GM19324 (cell line): ENCODE measurements around the gene TMEM187.

ENCODE experiments used
- ATAC-seq: cut with Tn5 transposase; IDR thresholded peaks from one replicate; pipeline ENCODE4 v1.9.1; 2021; ENCODE audit warnings: mild to moderate bottlenecking, moderate library complexity; ENCODE audit not compliant: unreplicated experiment, low FRiP score

TMEM187 gene, protein sequence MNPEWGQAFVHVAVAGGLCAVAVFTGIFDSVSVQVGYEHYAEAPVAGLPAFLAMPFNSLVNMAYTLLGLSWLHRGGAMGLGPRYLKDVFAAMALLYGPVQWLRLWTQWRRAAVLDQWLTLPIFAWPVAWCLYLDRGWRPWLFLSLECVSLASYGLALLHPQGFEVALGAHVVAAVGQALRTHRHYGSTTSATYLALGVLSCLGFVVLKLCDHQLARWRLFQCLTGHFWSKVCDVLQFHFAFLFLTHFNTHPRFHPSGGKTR

DNA sequence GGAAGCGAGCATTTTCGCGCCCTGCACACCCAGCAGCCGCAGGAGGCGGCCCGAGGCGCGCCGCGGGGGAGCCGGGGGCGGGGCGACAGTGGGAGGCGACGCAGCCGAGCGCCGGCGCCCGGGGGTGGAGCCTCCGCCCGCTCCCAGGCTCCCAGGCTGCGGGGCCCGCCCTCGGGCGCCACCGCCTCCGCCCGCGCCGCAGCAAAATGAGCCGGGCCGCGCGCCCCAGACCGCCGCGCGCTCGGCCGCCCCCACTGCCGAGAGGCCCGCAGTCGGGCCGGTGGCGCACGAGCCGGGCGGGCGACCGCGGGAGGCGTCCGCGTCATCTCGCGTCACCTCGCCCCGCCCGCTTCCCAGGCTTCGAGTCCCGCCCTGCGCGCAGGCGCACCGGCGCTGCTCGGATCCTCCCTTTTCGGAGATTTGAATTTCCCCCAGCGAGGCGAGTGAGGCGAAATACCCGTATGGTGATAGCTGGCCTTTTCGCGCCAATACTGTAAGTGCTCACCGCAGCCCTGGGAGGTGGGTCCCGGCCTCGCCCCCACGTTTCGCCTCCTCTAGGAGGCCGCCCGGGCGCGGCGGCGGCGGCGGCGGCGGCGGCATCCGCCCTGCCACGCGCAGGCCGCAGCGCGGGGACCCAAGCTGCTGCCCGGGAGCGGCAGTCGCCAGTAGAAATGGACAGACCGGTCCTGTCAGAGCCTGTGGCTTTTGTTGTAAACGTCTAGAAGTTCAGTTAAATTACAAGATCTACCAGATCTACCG lies at the start of gene TMEM187:
TSS of gene TMEM187 (plus strand) at position 387 of the 759 bp plus-strand sequence. CDS start 9,309 bp downstream, outside the sequence.
- ATAC-seq = peak; percentile 69

- ATAC-seq = no peak
Observed at GRCh38 chrX:153922932-153923857, 49.4 kb upstream of the TMEM187 start.

- ATAC-seq = no peak
Observed at GRCh38 chrX:153924149-153924861, 48.2 kb upstream of the TMEM187 start.

DNA sequence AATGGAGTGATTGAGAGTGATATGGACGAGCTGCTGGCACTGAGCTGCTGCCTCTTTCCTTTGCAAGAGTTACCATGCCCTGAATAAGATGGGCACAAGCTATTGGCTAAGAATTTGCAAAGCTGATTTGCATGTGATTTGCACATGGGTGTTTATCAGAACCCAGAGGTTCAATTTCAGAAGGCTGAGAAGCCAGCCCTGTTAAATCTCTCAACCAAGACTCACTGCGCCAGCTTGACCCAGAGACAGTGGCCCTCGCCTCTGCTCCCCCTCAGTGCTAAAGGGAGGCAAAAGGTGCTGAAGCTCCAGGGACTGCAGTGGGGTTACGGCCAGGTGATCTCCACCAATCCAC lies 47.2 kb upstream of the TMEM187 start:
- no peak for ATAC-seq

- ATAC-seq = no peak
Observed at GRCh38 chrX:153925739-153926551, 46.6 kb upstream of the TMEM187 start, which contains the start of gene ARHGAP4. Gene ARHGAP4 (minus strand): TSS chrX:153926264. CDS start chrX:153926202, 62 bp downstream.

DNA sequence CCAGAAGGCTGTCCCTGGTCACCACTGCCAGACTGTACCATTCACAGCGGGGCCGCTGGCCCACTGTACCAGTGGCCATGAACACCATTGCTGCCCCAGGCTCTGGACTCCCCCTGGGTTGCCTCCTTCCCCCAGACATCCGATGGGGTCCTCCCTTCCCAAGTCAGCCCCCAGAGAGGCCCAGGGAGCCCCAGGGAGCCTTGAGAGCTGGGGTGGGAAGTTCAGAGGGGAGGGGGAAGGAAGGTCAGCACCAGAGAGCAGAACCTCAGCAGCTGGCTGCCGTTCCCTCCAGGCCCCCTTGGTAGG lies 46.0 kb upstream of the TMEM187 start:
- ATAC-seq = no peak

DNA sequence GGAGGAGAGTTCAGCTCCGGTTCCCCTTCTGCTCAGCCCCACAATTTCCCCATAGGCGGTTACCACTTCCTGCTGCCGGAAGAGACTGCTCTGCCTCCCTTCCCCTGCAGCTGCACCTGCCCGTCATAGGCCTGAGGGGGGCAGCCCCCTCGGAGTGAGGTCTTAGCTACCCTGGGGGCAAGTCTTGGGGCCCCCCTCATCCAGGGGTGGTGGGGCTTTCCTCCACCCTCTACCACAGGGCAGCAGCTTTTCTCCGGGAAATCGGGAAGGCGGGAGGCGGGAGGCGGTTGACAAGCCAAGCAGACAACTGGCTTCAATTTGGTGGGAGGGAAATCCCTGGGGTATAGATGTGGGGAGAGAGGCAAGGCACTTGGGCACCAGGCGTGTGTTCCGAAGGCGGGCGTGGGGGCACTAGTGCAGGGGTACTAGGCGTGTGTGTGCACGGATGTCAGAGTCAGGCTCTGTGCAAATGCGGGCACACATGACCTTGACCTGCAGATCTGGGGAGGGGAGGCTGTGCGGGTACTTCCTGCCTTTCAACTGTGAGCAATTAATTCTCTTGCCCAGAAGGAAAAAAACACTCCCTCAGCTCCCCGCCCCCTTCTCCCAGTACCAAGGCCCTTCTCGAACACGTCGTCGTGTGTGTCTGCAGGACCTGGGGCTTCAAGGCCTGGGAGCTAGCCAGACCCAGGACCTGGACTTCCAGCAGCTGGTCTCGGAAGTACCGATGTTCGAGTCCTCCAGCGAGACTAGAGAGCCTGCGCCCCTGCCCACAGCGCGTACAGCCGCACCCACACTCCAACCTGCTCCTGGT lies 45.5 kb upstream of the TMEM187 start:
- ATAC-seq = peak; percentile 30

GRCh38 chrX:153927672-153927921 lies 45.0 kb upstream of the TMEM187 start:
- ATAC-seq = no peak

GRCh38 chrX:153927922-153928760 lies 44.4 kb upstream of the TMEM187 start:
- ATAC-seq = peak; percentile 90

DNA sequence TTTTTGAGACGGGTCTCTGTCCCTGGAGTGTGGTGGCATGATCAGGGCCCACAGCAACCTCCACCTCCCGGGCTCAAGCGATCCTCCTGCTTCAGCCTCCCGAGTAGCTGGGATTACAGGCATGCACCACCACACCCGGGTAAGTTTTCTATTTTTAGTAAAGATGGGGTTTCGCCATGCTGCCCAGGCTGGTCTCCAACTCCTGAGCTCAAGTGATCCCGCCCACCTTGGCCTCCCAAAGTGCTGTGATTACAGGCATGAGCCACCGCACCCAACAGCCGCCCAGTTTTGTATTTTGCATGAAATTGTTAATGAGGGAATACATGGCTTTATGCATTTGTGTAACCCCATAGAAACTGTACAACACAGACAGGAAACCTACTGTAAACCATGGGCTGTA lies 43.7 kb upstream of the TMEM187 start:
- ATAC-seq = no peak

GRCh38 chrX:153929576-153929975 lies 43.0 kb upstream of the TMEM187 start:
- ATAC-seq = no peak

GRCh38 chrX:153930011-153930910 lies 42.3 kb upstream of the TMEM187 start:
- no peak for ATAC-seq

- ATAC-seq = no peak
Observed at GRCh38 chrX:153931151-153931550, 41.4 kb upstream of the TMEM187 start.

GRCh38 chrX:153931748-153932147 lies 40.8 kb upstream of the TMEM187 start:
- no peak for ATAC-seq

GRCh38 chrX:153932220-153932915 lies 40.2 kb upstream of the TMEM187 start:
- no peak for ATAC-seq

- no peak for ATAC-seq
Observed at GRCh38 chrX:153933748-153934147, 38.8 kb upstream of the TMEM187 start.
